ENCODE data around the gene FIS1.
"Not testable (repeated sequence)": the region's sequence is repeated elsewhere in the genome, so short reads cannot be mapped to it uniquely, and the experiment has no call there.

Gene FIS1

DNA sequence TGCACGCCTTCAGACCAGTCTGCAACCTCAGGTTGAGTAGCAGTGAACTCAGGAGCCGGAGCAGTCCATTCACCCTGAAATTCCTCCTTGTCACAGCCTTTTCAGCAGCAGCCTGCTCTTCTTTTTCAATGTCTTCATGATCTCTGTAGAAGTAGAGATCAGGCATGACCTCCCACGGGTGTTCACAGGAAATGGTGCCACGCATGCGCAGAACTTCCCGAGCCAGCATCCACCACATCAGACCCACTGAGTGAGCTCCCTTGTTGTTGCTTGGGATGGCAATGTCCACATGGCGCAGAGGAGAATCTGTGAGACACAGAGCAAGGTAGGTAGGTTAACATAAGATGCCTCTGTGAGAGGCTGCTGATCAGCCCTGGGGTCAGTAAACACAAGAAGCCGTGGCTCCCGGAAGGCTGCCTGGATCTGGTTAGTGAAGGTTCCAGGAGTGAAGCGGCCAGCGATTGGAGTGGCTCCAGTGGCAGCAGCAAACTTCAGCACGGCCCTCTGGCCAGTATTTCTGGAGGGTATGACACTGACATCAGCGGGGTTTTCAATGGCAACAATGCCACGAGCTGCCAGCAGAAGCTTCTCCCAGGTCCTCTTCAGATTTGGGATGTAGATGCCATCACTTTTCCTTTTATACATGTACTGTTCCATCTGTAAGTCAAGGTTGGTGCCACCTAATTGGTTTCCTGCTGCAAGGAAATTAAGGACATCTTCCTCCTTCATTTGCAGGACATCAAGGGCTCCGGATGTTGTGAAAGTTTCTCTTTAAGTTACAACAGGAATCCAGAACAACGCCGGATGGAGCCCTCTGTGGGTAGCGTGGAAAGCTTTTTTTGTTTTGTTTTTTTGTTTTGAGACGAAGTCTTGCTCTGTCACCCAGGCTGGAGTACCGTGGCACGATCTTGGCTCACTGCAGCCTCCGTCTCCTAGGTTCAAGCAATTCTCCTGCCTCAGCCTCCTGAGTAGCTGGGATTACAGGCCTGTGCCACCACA is 40.8 kb downstream of the FIS1 start:
- DNase-seq (ENCODE audit: low spot score) = not testable (repeated sequence)

DNA sequence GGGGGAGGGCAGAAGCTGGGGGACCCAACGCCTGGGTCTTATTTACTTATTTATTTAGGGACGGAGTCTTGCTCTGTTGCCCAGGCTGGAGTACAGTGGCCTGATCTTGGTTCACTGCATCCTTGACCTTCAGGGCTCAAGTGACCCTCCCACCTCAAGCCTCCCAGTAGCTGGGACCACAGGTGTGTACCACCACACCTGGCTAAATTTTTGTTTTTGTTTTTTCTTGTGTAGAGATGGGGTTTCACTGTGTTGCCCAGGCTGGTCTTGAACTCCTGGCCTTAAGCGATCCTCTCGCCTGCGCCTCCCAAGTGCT is 42.3 kb downstream of the FIS1 start:
- no peak for DNase-seq (ENCODE audit: low spot score)

DNA sequence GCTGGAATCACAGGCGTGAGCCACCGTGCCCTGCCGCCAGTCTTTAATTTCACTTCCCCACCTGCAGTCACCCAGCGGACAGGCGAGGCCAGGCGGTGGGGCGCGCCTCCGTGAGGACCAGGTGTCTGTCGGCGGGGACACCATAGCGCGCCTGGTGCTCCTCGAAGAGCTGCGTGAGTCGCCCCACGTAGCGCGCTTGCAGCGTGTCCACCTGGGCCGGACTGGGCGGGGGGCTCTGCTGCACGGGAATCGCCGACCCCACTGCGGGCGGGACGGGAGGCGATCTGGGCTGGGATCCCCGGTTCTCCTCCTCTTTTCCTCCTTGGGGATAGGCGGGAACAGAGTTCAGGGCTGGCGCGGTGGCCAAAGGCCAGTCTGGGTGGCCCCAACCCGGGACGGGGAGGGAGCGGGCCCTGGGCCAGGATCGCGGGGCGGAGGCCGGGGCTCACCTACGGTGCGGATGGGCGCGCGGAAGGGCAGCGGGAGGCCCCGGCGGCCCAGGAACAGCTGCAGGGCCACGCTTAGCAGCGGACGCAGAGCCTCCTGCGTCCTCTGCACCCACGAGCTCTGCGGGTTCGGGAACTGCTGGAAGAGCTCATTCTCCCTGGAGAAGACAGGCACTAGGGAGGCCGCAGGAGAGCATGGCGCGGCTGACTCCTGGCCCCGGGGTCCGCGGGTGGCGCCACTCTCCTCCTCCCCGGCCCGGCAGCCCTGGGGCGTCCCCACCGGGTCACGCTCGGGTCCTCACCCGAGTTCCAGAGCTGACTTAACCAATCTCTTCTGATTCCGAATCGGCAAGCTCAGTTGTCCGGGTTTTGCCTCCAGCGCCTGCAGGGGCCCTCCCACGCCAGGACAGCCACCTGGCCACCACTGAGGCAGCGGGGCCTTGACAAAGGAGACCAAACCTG is 42.9 kb downstream of the FIS1 start:
- no peak for DNase-seq (ENCODE audit: low spot score)

GRCh38 chr7:101200862-101201599 is 43.9 kb downstream of the FIS1 start, which contains the start of gene MOGAT3:
MOGAT3 (minus strand) TSS chr7:101201036; CDS start chr7:101200854, 182 bp downstream.
- DNase-seq (ENCODE audit: low spot score) = peak; percentile 62

DNA sequence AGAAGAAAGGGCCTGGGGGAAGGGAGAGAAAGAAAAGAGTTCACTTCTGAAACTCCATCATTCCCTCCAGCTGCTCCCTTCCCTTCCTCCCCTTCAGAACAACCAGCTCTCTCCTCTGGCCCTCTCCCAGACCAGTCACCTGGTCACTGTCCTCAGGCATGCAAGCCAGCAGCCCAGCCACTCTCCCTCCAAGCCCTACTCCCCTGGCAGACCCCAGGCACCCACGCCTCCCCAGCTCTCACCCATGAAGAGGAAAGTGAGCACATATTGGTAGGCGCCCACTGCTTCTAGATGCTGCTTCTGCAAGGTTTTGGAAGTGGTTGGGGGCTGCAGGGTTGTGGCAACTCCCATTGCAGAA is 44.4 kb downstream of the FIS1 start:
- DNase-seq (ENCODE audit: low spot score) = no peak

GRCh38 chr7:101199522-101199921 is 45.4 kb downstream of the FIS1 start:
- not testable (repeated sequence) for DNase-seq (ENCODE audit: low spot score)

DNA sequence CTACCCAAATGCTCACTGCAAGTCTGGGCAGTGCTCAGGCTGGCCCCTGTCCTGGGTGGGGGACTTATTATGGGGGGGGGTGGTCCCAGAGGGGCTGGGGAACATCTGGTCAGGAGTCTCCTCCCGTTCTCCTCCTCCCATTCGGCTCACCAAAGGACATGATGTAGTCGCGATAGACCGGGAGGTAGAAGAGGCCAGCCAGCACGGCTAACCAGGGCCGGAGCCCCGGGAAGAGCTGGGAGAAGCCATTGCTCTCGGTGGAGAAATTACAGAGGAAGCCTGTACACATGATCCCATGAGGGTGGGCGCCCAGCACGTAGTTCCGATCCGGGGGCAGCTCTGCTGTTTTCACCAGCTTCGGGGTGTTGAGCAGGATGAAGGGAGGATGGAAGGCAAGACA is 46.4 kb downstream of the FIS1 start:
- DNase-seq (ENCODE audit: low spot score) = no peak

GRCh38 chr7:101197991-101198390 is 46.9 kb downstream of the FIS1 start:
- DNase-seq (ENCODE audit: low spot score) = no peak

GRCh38 chr7:101195884-101196283 is 49.0 kb downstream of the FIS1 start:
- DNase-seq (ENCODE audit: low spot score) = no peak
